ENCODE results near the gene HOXB13.
"Not testable (repeated sequence)": the region's sequence is repeated elsewhere in the genome, so short reads cannot be mapped to it uniquely, and the experiment has no call there.

HOXB13 gene

DNA sequence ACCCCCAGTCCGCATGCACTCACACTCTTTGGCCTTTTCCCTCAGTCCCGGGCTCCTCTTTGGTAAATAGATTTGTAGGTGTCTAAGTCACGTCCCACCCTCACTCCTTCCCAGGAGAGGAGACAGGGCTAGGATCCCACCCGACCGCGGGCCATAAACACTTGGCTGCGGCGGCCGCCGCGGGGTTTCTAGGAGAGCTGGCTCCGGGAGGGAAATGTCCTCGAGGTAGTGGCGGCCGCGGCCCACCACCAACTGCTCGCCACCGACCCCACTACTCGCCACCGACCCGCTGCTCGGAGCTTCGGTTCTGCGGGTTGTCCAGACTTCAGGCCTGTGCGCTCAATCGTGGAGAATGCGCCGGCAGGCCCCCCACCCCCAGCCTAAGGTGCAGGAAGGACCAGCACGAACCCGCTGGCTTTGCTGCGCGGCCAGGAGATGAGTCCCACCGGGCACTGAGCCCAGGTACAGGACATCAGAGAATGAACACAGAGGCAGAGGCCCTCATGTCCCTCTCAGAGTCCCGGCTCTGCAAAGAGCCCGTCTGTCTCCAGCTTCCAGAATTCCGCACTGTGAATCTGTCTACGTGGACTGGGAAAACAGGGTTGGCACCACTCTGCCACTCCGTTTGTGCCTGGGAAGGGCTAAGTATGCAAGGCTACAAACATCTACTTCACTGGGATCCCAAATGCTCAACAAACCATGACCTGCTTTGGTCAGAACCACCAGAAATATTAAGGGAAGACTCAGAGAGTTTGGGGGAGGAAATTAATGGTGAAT, 3.1 kb downstream of the HOXB13 start:
- DNase-seq = no peak

DNA sequence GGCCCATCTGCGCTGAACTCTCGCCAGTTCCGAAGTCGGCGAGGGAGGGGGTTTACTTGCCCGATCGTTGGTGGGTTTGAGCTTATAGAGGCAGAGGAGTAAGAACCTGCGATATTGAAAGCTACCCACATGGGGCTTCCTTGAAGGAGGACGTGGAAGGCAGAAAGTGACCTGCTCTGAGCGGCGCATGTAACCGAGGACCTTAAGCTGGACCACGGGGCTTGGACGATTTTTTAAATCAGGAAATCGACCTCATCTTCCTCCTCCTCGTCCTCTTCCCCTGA, 3.6 kb downstream of the HOXB13 start:
- DNase-seq = no peak

DNA sequence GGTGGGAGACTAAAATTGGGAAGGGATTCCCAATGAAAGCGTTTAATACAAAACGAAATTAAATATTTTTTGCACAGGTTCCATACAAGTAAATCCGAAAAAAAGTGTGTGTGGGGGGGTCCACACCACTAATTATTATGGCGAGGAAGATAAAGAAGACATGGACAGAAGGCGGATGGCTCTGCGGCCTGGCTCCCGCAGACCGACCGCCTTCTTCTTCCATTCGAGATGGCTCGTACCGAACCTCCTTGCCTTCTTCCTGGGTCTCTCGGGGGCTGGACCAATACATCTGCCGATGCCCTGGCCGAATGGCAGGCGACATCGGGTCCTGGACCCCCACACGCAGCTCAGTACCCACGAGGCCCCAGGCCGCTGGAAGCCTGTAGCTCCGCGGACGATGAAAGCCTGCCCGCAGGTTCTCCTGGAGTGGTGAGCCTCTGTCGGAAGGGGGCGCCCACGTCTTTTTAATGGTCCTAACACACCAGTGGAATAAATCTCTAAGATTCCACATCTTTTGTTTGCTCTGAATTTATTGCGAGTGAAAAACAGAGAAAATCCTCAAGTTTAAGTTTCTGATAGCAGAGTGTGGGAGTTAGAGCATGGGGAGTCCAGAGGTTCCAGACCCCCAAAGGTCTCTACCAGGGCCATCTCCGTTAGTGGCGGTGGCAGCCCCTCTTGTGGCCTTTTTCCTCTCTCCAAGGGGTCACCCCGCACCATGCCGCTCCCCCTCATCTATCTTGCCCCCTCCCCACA, 4.1 kb downstream of the HOXB13 start:
- peak; percentile 74 for DNase-seq

DNA sequence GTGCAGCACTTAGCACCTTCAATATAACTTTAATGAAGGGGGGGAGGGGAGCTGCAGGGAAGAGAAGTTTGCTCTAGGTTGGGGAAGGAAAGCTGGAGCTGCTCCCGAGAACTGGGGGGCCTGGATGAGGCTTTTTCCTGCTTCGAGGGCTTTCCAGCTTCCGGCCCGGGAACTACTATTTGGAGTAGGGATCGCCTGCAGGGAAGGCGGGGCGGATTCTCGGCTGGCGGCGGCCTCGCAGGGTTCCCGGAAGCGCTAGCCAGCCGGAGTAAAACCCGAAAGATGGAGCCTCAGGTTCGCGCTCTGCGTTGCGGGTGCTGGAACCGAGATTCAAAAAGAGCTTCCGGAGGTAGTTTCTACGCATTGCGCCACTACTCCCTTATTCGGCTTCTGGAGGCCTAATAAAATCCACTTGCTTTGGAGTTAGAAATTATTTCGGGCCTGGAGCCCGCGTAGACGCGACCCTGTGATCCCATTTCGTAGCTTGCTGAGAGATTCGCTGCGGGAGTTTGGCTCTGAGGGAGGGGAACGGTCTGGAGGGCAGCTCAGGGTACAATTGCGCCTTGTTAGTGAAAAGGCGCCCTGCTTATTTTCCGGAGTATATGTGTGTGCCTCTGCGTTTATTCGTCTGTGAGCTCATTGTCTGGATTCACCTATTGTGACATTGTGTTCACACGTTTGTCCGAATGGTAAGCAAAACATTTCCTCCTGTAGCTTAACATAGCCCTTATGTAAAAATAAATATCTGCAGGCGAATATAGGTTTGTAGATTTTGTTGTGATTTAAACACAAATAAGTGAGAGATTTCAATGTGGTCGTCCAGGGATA, 4.9 kb downstream of the HOXB13 start:
- DNase-seq = no peak

DNA sequence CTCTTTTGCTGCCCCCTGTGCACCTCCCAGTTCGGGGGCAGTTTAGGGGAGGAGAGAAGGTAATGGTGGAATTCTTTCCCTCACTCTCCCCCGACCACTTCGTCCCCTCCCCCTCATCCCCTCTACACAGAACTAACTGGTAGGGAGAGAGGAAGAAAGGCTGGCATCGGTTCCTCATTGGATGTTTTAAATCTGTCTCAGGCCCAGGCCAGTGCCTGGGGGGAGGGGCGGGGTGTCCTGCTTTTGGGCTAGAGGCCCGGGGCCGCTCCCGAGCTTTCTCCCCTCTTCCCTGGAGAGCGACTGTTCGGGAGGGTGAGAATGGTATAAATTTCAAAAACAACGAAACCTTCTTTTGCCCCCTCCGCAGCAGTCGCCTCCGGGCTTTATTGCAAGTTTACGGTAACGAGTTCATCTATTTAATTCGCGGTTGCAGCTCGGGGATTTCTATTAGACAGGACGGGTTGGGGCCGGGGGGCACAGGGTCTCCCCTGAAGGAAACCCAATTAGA, 5.6 kb downstream of the HOXB13 start, which contains the start of gene PRAC2:
PRAC2 (plus strand) TSS at position 271 of the 508 bp plus-strand sequence. CDS start 1,226 bp downstream, outside the sequence.
- DNase-seq = no peak

DNA sequence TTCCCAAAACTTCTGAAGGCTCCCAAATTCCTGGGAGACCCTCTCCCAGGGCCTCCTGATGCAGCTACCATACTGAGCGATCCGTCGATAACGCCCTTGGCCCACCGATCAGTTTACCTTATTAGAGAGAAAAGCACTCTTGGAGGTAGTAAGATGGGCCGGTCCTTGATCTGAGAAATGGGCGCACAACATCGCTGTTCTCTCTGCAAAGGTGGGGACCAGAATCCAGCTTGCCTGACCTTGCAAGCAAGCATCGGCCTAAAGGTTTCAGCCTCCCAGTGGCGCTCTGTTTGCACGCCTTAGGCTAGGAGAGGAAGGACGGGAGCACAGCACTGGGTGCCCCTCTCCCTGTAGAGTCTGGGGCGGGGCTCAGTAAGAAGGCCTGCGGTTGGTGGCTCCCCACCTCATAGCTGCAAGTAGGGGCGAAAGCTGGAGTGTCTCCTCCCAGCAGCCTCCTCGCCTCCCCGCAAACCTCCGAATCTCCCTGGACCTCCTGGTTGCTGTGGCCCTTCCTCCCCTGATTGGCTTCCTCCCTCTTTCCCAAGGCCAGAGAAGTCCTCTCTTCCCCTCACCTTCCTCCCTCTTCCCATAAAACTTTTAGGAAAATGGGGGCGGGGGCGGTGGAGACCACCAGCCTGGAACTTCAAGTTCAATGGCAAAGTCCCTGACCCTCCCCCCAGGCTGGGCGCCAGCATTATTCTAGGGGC, 6.2 kb downstream of the HOXB13 start, which contains the start of gene PRAC1:
PRAC1 (minus strand) TSS at position 318 of the 707 bp plus-strand sequence; CDS start at position 192, 126 bp downstream.
- DNase-seq = no peak

DNA sequence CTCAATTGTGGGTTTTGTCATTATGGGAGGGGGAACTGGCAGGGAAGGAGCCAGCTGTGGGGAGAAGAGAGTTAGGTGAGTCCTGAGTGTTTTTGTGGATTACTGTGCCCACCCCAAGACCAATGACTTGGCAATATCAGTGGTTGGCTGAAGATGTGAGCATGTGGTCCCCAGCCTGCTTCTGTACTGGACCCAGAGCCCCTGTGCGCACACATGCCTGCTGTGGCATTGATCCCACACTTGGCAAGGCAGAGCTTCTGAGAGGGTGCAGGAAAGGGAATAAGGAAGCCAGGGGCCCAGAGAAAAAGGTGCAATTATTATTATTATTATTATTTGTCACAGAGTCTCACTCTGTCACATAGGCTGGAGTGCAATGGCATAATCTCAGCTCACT, 7.5 kb downstream of the HOXB13 start:
- DNase-seq = no peak

DNA sequence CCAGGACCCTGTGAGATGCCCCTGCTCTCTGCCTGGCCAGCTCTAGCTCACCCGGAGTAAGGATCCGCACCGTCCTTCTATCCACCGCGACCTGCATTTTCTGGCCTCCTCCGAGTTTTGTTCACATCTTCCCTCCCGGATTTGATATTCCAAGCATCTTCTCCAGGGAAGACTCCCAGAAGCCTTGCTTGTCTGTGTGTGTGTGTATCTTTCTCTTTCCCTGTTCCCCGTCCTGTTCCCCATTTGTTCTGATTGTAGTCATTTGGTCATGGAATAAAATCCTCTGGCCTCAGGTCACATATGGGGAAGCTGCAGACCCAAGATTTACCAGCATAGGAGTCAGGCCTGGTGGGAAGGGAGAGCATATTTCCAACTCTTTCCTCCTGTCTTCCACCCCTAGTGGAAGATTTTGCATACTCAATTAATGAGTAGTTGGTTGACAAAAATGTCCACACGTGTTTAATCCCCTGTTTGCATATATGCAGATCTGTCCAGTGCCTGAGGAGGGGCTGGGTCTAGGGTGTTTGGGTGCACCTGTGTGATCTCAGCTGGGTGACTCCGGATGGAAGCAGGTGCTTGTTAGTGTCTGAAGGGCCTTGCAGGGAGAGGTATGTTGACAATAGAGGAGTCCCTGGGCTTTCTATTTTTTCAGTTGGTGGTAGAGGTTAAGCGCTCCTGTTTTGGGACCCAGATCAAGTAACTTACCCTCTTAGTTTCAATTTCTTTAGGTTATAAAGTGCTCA, 8.1 kb downstream of the HOXB13 start:
- DNase-seq = no peak

DNA sequence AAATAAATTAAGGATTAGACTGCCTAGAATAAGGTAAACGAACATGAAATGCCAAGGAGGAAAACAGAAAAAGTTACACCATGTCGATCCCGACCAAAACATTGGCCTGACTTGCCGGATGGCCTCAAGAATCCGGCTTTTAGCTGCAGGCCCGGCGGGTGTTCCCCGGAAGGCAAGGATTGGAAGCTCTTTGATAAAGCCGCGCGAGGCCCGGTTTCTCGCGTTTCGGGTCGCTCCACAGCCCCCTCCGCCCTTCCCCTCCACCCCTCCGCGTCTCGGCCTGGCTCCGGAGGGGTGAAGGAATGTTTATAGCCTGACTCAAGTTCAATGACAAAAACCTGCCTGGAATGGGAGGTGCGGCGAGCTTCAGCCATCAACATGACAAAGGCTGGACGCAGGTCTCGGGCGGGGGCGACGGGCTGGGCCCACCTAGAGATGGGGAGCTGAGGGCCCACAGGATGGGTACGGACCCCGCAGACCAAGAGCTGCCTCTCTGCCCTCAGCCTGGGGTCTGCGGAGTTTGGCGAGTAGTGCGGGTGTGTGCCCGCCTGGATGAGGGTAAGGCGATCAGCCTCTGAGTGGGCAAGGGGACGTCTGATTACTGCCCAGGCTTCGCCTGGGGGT, 8.8 kb downstream of the HOXB13 start:
- no peak for DNase-seq

DNA sequence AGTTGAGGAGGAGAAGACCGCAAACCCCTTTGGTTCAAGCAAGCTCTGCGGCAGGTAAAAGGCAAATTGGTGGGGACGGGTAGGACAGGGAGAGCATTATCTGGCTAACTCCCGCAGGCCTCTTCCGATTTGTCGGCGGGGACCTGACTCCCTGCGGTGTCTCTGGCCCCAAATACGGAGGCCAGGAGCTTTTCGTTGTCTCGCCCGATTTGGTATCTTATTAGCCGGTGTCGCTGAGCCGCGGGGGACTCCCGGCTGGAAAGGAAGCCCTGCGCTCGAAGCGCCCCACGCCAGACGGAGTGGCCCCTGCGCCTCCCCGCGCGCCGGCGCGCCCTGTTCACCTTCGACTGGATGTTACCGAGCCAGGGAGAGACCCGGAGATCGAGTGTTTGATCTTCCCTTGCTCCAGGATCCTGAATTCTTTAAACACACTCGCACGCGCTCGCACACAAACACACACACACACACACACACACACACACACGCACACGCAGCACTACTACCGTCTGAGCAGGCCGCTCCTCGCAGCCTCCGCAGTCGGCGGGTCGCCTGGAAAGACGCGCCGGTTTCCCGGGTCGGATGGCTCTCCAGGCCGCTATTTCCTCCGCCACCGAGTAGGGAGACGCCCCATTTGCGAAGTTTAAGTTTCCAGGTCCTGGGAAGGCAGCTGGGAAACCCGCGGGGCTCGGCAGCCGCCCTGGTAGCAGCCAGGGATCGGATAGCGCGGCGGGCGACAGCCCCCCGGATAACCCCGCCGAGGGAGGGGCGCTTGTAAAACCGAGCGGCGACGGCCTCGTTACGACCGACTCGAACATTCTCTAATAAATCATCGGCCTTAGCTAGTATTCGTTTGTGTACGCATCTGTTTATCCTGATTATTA, 9.5 kb downstream of the HOXB13 start:
- DNase-seq = peak; percentile 28

DNA sequence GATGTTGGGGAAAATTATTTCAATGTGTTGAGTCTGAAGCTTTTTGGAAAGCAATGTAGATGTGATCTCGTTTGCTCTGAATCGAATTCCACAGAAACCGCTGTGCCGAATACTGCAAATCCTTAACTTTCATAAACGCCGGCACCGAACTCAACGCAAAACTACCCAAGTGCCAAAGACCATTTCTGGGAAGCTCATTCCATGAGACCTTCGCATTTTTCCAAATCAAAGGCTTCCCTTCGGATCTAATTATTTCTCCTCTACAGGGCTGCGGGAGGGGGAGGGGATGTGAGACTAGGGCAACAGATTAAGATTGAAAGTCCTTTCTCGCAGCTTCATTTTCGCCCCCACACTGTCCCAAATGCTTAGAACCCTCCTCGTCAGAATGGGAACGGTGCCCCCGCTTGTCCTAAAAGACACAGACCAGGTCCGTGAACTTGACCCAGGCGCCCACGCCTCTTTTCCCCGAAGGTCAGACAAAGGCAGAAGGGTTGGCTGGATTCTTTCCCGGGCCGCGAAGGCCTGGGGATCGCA, 10.3 kb downstream of the HOXB13 start:
- DNase-seq = peak; percentile 18

DNA sequence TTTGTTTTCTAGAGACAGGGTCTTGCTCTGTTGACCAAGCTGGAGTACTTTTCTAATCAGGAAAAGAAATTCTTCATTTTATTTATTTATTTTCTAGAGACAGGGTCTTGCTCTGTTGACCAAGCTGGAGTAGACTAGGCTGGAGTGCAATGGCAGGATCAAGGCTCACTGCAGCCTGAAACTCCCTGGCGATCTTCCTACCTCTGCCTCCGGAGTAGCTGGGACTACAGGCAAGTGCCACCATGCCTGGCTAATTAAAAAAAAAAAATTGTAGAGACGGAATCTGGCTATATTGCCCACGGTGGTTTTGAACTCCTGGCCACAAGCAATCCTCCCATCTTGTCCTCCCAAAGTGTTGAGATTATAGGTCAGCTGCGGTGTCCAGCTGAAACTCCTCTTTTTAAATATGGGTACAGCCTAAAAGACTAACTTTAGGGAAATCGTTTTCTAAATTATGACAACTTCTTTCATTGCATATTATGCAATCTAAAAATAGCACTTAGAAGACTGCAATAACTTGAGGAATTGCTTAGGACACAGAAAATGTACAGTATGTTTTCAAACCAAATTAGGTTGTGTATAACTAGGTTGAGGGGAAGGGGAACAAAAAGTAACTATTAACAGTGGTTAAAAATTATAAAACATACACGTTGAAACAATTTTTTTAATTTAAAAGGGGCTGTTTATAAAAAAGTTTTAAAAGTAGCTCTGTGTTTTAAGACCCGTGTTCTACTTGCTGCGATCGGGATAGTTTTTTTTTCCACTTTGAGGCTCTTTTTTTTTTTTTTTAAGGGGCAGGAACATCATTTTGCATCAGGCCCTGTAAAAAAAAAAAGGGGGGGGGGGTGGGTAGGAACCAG, 11.0 kb downstream of the HOXB13 start:
- no peak for DNase-seq

DNA sequence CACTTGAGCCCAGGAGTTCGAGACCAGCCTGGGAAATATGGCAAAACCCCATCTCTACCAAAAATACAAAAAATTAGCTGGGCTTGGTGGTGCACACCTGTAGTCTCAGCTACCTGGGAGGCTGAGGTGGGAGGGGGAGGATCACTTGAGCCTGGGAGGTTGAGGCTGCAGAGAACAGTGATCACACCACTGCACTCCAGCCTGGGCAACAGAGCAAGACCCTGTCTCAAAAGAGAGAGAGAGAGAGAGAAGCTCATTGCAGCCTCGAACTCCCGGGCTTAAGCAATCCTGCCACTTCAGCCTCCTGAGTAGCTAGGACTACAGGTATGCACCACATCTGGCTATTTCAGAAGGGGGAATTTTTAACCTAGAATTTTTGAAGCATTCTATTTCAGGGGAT, 12.0 kb downstream of the HOXB13 start:
- DNase-seq = not testable (repeated sequence)

DNA sequence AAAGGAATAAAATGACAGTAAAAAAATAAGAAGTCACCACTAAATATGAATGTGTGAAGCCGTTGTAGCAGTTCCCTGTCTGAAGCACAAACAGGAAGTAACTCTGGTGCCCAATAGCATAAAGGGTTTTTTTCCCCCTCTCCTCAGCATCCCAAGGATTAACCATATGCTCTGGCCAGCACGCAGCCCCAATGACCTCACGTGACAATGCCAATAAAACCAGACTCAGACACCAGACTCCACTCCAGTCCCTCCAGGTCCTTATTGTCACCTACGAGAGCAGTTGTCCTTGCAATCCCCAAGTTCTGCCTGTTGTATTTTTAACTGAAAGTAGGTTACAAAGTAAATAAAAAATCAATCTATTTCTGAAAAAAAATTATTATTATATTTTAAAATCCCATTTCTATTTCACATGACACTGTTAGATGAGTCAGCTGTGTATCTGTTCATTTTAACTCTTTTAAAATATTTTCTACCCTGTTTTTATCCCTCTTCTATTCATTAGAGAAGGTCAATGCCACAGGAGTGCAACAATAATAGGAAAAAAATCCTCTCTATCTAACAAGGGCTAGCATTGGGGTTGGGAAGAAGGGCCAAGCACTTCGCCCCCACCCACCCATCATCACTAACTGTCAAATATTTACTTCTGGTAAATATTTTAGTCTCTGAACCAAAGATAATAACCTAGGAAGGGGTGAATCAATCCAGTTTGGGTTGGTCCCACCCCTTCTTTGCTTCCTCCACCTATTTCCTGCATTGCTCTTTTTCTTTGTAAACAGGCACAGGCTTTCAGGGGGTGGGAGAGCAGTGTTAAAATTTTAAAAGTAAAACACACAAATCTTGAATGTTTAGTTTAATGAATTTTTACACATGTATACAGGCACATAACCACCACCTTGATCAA, 12.8 kb downstream of the HOXB13 start:
- DNase-seq = no peak

DNA sequence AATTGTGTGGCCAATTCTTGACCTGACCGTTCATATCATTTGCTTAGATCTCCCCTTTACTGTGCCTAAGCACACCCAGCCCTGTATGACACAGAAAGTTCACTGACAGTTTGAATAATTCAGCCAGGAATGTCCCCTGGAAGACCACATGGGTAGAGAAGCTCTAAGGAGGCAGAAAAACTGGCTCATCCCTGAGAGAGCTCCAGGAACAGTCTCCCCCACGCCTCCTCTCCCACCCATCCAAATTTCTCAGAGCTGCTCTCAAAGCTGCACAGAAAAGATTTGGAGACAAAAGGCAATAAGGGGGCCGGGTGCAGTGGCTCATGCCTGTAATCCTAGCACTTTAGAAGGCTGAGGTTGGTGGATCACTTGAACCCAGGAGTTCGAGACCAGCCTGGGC, 17.4 kb downstream of the HOXB13 start:
- no peak for DNase-seq

DNA sequence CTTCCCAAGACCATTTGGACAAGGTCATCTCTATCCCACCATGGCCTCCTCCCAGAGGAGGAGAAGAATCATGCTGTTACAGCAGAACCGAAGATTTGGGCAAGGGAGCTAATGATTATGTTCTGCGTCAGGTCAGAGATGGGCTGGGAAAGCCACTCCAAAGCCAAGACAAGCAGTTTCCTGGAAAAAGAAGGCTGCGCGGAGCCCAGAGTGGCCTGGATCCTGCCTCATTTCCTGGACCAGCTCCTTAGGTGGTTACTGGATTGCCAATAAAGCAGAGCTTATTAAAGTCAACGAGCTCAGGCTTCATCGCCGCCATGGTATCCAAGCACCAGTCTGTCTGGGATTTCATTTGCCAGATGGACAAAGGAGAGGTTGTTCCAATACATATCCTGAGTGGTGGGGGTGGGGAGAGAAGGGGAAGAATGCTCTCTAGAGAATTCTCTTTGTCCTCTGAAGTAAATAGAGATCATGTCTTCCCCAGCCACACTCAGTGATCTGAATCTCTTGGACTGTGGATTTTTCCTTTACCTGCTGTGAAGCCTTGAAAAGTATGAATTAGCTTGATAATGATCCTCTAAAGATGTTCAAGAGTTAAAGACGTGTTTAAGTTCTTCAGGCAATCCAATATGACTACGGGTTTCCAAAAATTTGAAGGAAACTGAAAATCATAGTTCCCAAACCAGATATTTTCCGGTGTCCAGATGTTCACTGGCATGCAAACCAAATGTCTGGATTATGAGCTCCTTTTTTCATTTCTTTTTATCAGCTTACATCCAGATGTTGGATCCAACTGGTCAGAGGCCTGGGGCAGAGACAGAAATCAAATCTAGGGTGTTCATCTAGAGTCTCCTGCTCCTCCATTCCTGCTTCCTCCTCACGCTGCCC, 23.9 kb downstream of the HOXB13 start:
- no peak for DNase-seq

All from NCI-H2227 treated with DMSO at 0.1 percent for 48 hours (cell line).